Stimulated activated CD8-positive, alpha-beta memory T cell treated with anti-CD3 and anti-CD28 coated beads, Interleukin-4, amount 100 ng/mL, for 24 hours (primary cell): ENCODE data around the gene NEK6.

Experiments used
- DNase-seq: peaks from one replicate; pipeline ENCODE4 v3.0.0-alpha.2; 2020; ENCODE audit warnings: low read depth

The NEK6 gene

DNA sequence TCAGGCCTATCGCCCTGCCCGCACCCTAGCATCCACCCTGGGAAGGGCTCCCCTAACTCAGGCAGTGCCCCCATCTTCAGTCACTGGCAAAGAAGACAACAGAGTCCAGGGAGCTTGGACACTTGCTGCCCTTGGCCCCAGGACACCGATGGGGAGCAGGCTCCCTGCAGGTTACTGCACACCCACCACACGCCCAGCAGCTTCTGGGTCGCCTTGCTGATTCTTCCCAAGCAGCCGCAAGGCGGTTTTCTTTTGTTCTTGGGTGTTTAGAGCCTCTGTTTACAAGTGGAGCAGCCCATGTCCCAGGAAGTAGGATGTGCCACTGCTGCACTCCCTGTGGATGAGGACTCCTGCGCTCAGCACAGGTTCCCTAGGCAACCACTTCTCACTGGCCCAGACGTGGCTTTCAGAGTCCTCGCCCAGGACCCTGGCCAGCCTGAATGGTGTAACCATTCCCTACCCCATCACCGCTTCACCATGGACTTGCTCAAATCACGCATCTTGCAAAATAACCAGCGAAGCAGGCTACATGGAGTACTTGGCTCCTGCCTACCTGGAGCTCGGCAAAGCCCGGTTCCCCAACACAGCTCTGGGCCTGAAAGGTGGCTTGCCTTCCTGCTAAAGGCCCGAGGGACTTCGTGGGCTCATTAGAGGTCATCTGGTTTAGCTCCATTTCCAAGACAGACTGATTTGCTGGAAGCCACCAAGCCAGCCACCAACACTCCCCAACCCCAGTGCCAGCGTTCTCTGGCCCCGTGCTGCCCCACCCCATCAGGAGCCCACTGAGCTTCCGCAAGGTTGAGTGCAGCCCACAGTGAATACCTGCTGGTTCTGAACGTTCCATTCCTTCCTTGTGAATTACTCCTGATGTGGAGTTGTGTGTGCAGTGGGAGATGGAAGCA is 97.5 kb downstream of the NEK6 start:
- no peak for DNase-seq

DNA sequence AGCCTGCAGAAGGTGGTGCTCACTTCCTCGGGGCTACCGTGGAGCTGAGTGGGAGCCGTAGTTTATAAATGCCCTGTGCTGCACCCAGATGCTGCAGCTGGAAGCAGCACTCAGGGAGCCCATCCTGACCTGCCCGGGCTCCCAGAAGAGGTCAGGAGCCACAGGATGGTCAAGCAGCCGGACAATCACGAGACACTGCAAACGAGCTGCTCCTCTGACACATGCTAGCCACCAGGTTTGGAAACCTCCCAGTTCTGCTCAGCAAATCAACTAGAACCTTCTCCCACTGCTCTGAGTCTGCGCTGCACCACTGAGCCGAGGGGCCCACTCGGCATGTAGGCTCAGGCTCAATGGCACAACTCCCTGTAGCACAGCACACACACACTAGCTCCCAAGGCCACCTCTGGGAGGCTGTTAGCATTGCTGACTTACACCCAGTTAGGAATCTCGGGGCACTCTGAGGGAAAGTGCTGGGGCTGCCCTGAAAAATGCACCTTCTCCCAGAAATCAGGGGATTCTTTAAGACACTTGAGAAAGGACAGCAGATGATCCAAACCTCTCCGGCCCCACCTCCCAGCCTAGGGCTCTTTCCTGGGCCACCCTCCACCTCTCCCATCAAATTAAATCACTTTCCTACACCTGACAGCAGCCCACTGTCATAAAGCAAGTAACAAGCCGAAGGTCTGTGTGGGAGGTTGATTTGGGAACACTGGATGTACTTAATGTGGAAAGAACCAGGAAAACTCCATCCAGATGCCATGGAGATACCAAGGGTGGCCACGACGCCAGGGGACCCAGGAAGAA is 98.4 kb downstream of the NEK6 start:
- DNase-seq = no peak

GRCh38 chr9:124356745-124357390 is 99.1 kb downstream of the NEK6 start:
- DNase-seq = no peak

DNA sequence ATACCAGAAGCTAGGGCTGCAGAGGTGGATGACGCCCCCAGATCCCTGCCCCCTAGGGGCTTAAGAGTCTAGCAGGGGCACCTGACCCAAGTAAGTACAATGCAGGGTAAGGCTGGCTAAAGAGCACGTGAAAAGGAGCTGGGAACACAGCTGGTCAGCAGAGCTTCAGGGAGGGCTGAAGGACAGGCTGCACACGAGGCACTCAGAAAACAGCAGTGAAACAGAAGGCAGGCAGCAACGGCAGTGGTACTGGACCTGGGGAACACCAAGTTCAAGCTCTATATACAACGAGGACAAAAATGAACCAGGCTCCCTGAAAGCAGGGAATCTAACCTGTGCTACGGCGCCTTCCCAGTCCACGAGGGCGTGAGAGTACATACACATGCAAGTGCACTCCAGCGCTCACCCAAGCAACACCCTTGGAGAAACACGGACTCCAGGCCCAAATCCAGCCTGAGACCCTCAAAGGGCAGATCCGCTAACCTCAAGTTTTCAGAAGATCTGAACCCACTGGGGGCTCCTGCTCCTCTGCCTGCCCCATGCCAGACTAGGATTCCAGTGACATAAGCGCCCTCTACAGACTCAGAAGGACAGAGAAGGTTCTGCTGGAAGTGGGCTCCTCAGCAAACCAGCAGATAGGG is 100.1 kb downstream of the NEK6 start:
- no peak for DNase-seq

- no peak for DNase-seq
Measured at GRCh38 chr9:124358631-124359030, 100.9 kb downstream of the NEK6 start.

- DNase-seq = no peak
Measured at GRCh38 chr9:124359426-124359825, 101.7 kb downstream of the NEK6 start.

DNA sequence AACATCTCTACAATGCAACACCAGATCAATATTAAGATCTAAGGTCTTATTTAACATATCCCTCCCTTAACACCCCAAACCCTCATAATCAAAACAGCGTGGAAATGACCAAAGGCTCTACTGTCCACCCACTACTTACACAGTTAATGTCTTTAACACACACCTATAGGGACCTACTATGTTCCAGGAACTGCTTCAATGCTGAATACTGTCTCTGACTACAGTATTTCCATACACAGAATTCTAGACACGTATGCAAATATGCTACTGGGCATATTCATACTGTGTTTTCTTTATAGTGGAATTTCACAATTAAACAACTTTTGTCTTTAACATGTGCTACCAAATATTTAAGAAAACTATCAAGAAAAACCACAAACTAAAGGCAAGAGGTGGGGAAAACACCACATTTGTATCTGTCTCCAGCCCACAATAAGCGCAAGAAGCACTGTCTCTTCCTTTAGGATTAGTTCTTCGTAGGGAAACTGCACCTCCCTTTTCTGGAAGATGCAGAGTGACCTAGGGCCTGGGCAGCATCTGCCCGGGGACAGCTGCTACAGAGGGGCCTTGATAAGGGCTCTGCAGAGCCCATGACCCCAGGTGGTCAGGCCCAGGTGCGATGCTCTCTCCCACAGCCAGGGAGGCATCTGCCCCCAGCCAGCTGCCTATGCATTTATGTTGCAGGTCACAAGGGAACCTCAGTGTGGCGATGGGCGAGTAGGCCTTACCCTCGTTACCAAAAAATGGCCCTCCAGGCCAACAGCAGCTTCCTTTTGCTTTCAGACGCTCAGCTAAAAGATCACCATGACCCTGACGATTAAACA is 102.3 kb downstream of the NEK6 start:
- no peak for DNase-seq

DNA sequence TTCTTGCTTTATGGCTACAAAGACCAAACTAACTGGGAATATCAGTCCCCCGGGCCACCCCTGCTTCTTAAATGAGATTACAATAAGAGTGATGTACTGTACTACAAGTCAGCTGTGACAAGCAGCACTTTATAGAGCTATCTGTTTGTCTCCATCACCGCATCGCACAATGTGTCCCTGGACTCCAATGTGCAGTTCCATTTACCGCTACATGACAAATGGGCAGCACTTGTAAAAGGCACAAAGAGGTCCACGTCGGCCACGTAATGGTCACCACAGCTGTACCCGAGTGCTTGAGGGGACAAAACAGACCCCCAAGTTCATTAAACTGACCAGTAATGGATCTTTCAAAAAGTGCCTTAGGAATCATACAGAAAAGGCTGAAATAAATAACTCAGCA is 103.4 kb downstream of the NEK6 start:
- no peak for DNase-seq

- DNase-seq = no peak
Measured at GRCh38 chr9:124363326-124364096, 105.8 kb downstream of the NEK6 start.

DNA sequence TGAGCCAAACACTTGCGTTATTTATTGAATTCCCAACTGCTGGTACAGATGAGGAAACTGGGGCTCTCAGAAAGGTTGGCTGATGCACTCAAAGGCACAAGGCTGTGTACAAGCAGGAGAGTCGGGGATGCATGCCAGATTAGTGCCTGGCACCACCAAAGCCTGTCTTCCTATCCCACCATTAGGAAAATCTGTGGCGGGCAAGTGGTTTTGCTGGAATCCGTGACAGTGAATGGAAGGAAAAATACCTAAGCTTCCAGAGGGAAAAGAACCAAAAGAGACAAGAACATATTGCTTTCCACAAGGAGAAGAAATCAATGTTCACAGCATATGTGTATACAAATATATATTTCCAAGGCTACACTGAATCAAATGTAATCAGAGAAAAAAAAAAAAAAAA is 106.4 kb downstream of the NEK6 start:
- no peak for DNase-seq

DNA sequence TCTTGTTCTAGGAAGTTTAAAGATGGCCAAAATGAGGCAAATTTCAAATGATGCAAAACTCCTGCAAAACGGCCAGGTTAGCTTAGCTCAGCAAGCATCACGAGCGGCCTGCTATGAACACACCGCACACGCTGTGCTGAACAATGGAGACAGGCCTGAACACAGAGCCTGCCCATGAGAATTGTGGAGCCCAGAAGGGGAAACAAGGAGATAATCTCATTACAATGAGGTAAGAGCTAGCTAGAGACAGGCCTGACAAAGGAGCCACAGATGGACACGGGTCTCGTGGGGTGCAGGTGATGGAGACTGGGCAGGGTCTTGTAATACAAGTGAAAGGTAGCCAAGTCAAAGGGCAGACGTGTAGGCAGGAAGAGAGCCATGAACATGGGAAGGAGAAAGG is 107.3 kb downstream of the NEK6 start:
- DNase-seq = no peak

DNA sequence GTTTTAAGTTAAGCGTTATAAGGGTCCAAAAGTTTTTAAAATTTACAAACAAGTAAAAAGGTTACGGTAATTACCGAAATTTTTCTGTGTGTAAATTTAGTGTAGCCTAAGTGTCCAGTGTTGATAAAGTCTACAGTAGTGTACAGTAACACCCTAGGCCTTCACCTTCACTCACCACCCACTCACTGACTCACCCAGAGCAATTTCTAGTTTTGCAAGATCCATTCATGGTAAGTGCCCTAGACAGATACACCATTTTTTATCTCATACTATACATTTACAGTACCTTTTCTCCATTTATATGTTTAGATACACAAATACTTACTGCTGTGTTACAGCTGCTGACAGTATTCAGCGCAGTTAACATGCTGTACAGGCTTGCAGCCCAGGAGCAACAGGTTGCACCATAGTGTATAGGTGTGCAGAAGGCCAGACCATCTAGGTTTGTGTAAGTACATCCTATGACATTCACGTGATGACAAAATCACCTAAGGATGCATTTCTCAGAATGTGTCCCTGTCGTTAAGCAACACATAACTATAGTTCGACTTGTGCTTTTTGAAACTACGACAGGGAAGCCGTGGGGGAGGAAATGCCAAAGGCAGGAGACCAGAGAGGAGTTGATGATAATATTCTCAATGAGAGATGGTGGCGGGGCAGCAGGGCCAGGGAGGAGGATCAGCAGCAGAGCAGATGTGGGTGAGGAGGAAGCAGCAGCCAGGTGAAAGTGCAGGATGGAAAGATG is 108.9 kb downstream of the NEK6 start:
- DNase-seq = no peak

DNA sequence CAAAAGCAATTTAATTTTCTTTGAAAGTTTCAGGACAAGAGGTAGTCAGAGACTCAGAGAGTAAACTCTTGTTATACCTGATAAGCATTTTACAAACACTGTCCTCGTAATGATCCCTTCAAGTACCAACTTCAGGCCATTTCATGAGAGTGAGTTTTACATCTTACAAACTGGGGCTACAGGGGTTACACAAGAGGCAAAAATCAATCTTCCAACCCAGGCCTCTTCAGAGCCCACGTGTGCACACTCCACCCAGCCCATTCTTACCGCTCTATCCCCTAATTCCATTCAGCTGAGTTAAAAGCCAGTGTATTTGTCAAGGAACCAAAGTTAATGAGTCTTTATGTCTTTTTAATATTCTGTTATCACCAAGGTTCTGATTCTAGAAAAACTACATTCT is 110.9 kb downstream of the NEK6 start:
- no peak for DNase-seq

DNA sequence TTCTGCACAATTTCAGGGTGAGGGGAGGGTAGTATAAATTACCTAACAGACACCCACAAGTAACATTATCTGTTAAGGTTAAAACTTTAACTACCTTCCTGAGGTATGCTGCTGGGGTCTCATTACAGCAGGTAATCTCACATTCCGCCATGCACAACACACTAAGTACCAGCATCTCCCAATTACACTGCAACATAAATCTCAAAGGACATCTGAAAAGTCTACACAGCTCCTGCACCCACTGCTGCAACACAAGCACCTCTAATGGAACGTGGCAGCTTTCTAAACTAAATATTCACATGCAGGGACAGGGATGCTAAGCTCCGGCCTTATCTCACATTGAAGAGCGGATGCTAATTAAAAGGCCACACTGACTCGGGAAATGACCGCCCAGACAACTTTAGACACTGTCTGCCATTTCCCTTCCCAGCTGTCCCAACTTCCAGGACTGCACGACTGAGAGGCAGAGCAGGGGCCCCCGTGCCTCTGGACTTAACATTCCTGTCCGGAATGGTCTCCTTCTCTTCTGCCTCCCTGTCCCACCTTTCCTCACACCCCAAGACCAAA is 111.6 kb downstream of the NEK6 start:
- no peak for DNase-seq

GRCh38 chr9:124370896-124371582 is 113.3 kb downstream of the NEK6 start:
- DNase-seq = no peak

GRCh38 chr9:124372038-124372437 is 114.3 kb downstream of the NEK6 start:
- no peak for DNase-seq

DNA sequence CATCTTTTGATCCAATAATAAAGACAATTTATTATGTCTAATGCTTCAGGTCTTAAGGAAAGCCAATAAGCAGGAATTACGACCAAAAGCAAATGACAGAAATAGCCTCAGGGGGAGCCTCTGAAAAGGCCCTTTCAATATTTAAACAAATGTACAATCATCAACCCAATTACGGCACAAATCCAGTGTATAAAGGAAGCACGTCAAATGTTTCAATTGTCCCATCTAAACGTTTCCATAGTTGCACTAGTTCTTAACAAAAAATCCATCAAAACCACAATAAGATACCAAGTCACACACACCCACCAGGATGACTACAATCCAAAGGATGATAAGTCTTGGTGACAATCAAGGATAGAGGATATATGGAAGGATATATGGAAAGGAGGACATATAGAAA is 115.6 kb downstream of the NEK6 start:
- no peak for DNase-seq

DNA sequence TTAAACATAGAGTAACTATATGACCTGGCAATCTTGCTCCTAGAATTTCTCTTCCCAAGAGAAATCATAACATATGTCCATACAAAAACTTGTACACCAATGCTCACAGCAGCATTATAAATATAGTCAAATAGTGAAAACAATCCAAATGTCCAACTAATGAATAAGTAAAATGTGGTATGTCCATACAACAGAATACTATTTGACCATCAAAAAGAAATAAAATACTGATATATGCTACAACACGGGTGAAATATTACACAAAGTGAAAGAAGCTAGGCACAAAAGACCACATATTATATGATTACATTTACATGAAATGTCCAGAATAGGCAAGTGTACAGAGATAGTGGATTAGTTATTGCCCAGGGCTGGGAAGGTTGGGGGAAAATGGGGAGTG is 116.1 kb downstream of the NEK6 start:
- no peak for DNase-seq

DNA sequence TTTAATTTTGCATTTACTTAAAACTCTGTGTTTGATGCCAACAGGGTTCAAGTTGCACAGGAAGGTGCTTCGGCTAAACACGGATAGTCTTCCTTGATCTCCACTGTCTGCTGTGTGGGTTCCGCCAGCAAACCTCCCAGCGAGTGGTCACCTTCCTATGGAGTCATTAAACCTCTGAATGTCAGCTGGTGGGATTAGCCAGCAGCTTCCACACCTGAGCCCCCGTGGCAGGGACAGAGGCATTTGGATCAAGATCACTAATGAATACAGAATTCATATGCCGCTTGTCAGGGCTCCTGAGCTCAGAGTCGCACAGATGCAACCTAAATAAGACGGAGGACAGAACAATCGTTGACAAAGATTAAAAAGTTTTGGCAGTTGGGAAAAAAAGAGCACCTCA is 118.0 kb downstream of the NEK6 start:
- no peak for DNase-seq
